IPS-18a (cell line): ENCODE measurements around the gene GKAP1.
"Not testable (repeated sequence)": the region's sequence is repeated elsewhere in the genome, so short reads cannot be mapped to it uniquely, and the experiment has no call there.

Experiments used
- H3K27ac ChIP-seq: one replicate; pipeline ENCODE4 v1.5.1; 2013; ENCODE audit warnings: low read length
- H3K27me3 ChIP-seq: one replicate; pipeline ENCODE4 v1.6.1; 2013; ENCODE audit warnings: mild to moderate bottlenecking, low read length; ENCODE audit not compliant: control insufficient read depth, insufficient read depth
- H3K36me3 ChIP-seq: one replicate; pipeline ENCODE4 v1.6.1; 2013; ENCODE audit warnings: low read depth, low read length; ENCODE audit not compliant: control insufficient read depth
- H3K4me1 ChIP-seq: one replicate; pipeline ENCODE4 v1.6.1; 2013; ENCODE audit warnings: low read depth, low read length; ENCODE audit not compliant: control insufficient read depth
- H3K4me3 ChIP-seq: one replicate; pipeline ENCODE4 v1.5.1; 2013; ENCODE audit warnings: low read length
- H3K9ac ChIP-seq: one replicate; pipeline ENCODE4 v1.6.1; 2013; ENCODE audit warnings: mild to moderate bottlenecking, low read length, moderate library complexity
- H3K9me3 ChIP-seq: one replicate; pipeline ENCODE4 v1.6.1; 2013; ENCODE audit warnings: low read depth, low read length; ENCODE audit not compliant: control insufficient read depth

Gene GKAP1

DNA sequence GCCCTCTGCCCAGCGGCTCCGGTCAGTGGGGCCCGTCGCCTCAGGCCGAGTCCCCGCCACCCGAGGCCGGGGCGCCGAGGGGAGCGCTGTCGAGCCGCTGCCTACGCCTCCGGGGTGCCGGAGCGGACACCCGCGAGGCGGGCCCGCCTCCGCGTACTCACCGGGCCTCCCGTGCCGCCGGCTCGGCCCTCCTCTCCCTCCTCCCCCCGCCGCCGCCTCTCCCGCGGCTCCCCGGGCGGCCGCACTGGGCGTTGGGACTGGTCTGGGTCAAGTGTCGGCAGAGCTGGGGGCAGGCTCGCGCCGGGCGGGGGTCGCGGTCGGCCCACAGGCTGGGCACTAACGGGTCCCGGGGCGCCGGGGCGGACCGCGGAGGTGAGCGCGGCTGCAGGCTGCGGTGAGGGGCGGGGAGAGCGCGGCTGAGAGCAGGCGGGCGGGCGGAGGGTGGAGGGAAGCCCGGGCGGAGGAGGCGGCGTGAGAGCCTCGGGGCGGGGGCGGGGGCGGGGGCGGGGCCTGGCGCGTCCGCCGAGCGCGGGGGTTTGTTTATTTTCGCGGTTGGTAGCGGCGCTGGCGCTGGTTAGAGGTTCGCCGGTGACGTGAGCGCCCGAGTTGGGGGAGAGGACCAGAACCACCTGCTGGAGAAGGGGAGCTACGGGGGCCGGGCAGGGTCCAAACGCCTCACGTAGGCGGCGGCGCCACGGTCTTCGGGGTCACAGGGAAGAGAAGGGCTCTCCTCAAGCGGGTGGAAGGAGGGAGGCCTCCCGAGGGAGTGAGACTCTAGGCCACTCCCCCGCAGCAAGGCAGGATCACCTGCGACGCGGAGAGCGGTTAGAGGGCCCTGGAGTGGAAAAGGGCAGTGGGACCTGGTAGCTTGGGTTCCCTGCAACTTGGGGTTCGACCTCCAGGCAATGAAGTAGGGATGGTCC is at the start of gene GKAP1:
GKAP1 (minus strand) TSS at position 414 of the 923 bp plus-strand sequence. CDS start 11,252 bp downstream, outside the sequence.
- H3K27ac ChIP-seq, H3K4me1 ChIP-seq, H3K36me3 ChIP-seq, H3K9me3 ChIP-seq: not testable (repeated sequence)
- H3K27me3 ChIP-seq = peaks cover 27% of the 10 kb centered on the region
- peak within 1 kb of the TSS; percentile 17 for H3K9ac ChIP-seq
- peak within 1 kb of the TSS; percentile 67 for H3K4me3 ChIP-seq

DNA sequence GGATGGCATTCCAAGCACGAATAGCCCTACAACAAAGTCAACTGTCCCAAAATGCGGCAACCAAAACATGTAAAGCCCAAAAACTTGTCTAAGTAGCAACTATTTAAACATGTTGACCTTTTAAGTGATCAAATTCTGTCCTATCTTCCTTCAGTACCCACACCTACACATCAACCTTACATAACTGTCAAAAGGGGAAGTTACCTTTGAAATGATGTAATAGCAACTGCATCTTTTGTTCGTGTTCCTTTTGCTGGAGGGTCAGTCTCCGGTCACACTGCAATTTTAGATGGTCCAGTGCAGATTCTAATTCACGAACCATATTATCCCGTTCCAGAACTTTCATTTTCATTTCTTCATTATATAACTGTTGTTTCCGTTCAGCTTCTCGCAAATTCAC is 32.3 kb upstream of the GKAP1 start:
- H3K27ac ChIP-seq, H3K9ac ChIP-seq, H3K4me3 ChIP-seq, H3K27me3 ChIP-seq, H3K36me3 ChIP-seq, H3K9me3 ChIP-seq, H3K4me1 ChIP-seq: not testable (repeated sequence)

DNA sequence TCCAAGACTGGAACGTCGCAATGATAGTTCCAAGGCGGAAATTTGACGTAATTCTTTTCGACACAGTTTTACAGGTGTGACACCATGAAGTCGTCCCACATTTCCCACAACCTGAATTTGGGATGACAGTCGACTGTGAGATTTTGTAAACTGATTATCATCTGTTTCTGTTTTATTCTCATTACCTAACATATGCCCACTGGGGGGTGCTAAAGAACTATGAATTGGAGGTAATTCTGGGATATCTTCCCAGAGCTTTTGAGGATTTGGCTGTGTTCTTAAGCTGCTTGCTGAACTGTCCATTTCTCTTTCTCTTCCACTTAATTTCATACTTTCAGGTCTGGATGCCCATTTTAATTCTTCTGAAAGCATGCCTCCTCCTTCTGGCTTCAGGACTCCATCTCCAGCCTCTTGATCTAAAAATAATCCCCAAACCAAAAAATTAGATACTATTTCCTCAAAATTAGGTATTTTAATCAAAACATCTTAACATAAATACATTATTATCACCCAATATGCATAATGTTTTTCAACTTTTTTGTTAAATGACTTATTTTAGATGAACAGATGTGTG is 19.6 kb upstream of the GKAP1 start:
- not testable (repeated sequence) for H3K4me1 ChIP-seq, H3K36me3 ChIP-seq, H3K4me3 ChIP-seq, H3K27me3 ChIP-seq, H3K27ac ChIP-seq, H3K9me3 ChIP-seq, H3K9ac ChIP-seq

DNA sequence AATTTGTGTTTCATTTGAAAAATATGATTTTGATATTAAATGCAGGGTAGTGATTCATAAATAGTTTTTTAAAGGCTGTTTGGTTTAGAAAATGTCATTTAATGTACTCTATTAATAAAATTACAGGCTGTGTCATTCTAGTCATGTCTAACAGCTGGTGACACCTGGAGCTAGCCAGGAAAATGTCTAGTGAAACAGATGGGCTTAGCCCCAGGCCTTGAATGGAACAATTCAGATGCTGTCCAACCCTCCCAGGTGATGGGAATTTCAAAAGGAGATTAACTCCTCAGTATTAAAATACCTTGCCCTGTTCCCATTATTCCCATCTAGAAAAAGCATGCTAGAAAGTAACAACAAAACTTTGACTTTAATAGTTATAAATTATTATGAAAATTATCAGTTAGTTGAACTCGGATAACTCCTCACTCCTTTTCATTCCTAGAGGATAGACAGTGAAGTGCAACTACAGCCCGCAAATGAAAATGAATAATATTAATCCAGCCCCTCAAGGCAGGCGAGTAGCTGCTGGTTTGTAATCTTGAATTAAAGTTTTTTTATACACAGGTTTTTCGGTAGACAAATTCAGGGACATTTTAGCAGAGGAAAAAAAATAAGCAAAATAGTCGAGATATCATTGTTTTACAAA is 13.0 kb upstream of the GKAP1 start:
- H3K27ac ChIP-seq, H3K27me3 ChIP-seq, H3K4me1 ChIP-seq, H3K9me3 ChIP-seq, H3K36me3 ChIP-seq, H3K9ac ChIP-seq, H3K4me3 ChIP-seq: not testable (repeated sequence)

DNA sequence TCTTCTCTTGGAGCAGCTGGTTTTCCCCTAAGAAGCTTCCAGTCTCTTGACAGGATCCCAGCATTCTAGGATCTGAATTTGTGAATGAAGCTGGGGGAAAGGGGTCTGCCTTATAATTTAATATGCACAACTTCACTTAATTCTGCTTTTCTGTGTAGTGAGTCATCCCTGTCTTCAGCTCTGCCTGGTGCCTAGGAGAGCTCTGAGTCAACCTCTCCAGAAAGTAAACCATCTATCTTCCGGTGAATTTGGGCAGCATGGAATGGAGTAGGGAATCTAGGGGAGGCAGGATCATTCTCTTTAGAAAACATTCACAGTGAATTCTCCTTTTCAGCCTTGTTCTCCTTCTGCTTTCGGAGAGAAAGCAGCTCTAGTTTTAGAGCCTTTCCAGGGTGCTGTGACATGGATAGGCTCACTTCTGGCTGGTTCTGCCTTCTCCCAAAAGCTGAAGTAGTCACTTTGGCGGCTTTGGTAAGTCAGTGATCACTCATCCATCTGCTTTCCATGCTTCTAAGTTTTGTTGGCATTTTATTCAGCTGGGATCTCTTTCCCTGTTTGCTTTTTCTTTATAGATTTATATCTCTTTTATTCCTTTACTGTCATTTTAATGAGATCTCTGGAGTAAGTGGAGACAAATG is 7.5 kb upstream of the GKAP1 start:
- not testable (repeated sequence) for H3K4me3 ChIP-seq, H3K9ac ChIP-seq, H3K36me3 ChIP-seq, H3K4me1 ChIP-seq, H3K9me3 ChIP-seq, H3K27ac ChIP-seq, H3K27me3 ChIP-seq

DNA sequence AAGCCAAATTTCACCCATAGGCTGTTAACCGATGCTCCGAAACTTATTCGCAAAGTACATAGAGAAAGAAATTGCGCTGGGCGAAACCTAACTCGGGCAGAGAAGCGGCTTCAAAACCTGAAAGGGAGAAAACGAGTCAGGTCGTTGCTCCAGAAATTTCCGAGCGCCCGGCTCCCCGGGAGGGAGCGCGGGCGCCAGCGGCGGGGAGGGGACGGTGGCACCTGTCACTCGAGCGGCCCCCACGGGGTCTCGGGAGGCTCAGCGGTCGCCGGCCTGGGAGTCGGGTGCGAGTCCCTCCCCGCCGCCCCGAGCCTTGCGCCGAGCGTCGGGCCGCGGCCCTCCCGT is 586 bp downstream of the GKAP1 start:
- Histone ChIP-seq H3K4me3 (peak overlapping the region; percentile 67), H3K27me3 (peaks cover 27% of the 10 kb centered on the region), H3K9ac (peak overlapping the region; percentile 17)
- not testable (repeated sequence) for H3K4me1 ChIP-seq, H3K9me3 ChIP-seq, H3K27ac ChIP-seq, H3K36me3 ChIP-seq

DNA sequence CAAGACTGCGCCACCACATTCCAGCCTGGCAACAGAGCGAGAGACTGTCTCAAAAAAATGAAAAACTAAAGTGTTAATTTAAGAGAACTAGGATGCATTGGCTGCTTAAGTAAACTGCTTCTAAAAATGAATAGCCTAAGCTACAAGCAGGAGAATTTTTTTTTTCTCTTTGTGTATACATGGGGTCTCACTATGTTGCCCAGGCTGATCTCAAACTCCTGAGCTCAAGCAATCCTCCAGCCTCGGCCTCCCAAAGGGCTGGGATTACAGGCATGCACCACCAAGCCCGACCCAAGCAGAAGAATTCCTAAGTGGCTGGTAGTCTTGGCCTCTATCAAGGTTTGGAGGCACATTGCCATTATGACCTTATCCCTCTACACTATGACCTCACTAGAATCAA is 2.4 kb downstream of the GKAP1 start:
- H3K4me1 ChIP-seq, H3K4me3 ChIP-seq, H3K9ac ChIP-seq, H3K9me3 ChIP-seq, H3K36me3 ChIP-seq, H3K27ac ChIP-seq: not testable (repeated sequence)
- H3K27me3 ChIP-seq = peaks cover 27% of the 10 kb centered on the region

DNA sequence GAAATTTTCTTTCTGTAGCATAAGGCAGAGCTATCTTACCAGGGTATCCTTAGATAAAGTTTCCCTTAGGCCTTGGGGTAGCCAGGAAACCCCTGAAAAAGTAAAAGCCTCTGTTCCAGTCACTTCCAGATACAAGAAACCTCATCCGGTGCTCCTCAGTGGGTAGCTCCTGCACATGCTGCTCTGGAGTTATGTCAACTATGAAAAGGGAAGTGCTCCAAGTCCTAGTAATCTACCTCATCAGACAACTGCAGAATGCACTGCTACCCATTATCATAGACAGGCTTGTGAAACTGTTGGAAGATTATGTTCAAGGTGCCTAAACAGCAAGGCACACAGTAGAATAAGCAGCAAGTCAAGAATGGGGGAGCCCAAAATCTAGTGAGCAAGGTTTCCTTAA is 8.4 kb downstream of the GKAP1 start:
- H3K27ac ChIP-seq, H3K36me3 ChIP-seq, H3K27me3 ChIP-seq, H3K4me1 ChIP-seq, H3K9me3 ChIP-seq, H3K9ac ChIP-seq, H3K4me3 ChIP-seq: not testable (repeated sequence)

DNA sequence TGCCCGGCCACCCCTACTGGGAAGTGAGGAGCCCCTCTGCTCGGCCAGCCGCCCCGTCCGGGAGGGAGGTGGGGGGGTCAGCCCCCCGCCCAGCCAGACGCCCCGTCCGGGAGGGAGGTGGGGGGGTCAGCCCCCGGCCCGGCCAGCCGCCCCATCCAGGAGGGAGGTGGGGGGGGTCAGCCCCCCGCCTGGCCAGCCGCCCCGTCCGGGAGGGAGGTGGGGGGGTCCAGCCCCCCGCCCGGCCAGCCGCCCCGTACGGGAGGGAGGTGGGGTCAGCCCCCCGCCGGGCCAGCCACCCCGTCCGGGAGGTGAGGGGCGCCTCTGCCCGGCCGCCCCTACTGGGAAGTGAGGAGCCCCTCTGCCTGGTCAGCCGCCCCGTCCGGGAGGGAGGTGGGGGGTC is 13.1 kb downstream of the GKAP1 start:
- H3K27ac ChIP-seq, H3K4me1 ChIP-seq, H3K9ac ChIP-seq, H3K4me3 ChIP-seq, H3K27me3 ChIP-seq, H3K9me3 ChIP-seq, H3K36me3 ChIP-seq: not testable (repeated sequence)

DNA sequence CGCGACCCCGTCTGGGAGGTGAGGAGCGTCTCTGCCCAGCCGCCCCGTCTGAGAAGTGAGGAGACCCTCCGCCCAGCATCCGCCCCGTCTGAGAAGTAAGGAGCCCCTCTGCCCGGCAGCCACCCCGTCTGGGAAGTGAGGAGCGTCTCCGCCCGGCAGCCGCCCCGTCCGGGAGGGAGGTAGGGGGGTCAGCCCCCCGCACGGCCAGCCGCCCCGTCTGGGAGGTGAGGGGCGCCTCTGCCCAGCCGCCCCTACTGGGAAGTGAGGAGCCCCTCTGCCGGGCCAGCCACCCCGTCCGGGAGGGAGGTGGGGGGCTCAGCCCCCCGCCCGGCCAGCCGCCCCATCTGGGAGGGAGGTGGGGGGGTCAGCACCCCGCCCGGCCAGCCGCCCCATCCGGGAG is 13.6 kb downstream of the GKAP1 start:
- not testable (repeated sequence) for H3K4me3 ChIP-seq, H3K36me3 ChIP-seq, H3K4me1 ChIP-seq, H3K9me3 ChIP-seq, H3K9ac ChIP-seq, H3K27ac ChIP-seq, H3K27me3 ChIP-seq

DNA sequence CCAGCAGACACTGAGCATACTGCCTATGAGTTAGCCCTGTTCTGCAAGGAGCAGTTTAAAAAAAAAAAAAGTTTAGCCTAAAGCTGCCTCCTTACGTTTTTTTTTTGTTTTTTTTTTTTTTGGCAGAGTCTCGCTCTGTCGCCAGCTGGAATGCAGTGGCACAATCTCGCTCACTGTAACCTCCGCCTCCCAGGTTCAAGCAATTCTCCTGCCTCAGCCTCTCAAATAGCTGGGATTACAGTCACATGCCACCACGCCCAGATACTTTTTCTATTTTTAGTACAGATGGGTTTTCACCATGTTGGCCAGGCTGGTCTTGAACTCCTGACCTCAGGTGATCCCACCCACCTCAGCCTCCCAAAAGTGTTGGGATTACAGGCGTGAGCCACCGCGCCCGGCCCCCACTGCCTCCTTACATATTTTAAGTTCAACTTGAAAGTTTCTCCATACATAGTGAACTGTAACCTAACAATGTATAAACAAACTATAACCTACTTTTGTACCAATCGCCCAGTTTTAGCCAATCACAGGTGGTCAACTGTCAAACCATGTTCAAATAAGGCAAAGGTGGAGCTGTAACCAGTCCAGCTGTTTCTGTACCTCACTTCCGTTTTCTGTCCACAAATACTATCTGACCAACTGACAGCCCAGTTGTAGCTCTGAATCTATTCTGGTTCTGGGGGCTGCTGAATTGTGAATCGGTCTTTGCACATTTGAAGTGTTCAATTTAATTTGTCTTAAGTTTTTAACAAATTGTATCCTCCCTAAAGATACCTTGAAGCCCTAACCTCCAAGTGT is 17.1 kb downstream of the GKAP1 start:
- no peaks in the 10 kb centered on the region for H3K4me1 ChIP-seq
- H3K4me3 ChIP-seq = no peak overlapping the region
- H3K36me3 ChIP-seq = peaks cover 9% of the 10 kb centered on the region
- no peak overlapping the region for H3K9ac ChIP-seq
- H3K27ac ChIP-seq = no peak overlapping the region
- no peaks in the 10 kb centered on the region for H3K9me3 ChIP-seq
- no peaks in the 10 kb centered on the region for H3K27me3 ChIP-seq
